Upper lobe of left lung (tissue), 6 donors: ENCODE results near the gene TOR1B. TPM values are rescaled to one million over a fixed set of nuclear protein-coding genes. Genes with fewer than 3 reads are reported as not detected.
"Not testable (repeated sequence)": the region's sequence is repeated elsewhere in the genome, so short reads cannot be mapped to it uniquely, and the experiment has no call there.

Source experiments
- ATAC-seq, 2 donors: fragments of 200-7000 bp; cut with Tn5 transposase; one replicate each; pipeline ENCODE4 v1.9.1; 2022; ENCODE audit warnings: mild to moderate bottlenecking in 2 of 2, moderate library complexity in 2 of 2; ENCODE audit not compliant: low FRiP score in 2 of 2
- DNase-seq, 2 donors: peaks; one replicate each; pipeline ENCODE4 v3.0.0-alpha.2; 2019 to 2020
- H3K27ac ChIP-seq, 4 donors: fragments of 200-600 bp; sonication (generic); one replicate each; pipeline ENCODE4 v1.5.1; 2016 to 2019
- H3K27me3 ChIP-seq, 4 donors: fragments of 200-600 bp; sonication (generic); one replicate each; pipeline ENCODE4 v1.5.1; 2017 to 2019
- H3K36me3 ChIP-seq, 4 donors: fragments of 200-600 bp; sonication (generic); one replicate each; pipeline ENCODE4 v1.5.1; 2016 to 2019
- H3K4me1 ChIP-seq, 4 donors: fragments of 200-600 bp; sonication (generic); one replicate each; pipeline ENCODE4 v1.5.1; 2018 to 2019
- H3K4me3 ChIP-seq, 4 donors: fragments of 200-600 bp; sonication (generic); one replicate each; pipeline ENCODE4 v1.5.1; 2017 to 2019; ENCODE audit warnings: mild to moderate bottlenecking in 2 of 4, moderate library complexity in 1 of 4
- H3K9me3 ChIP-seq, 4 donors: fragments of 200-600 bp; sonication (generic); one replicate each; pipeline ENCODE4 v1.5.1; 2018 to 2019
- EP300 ChIP-seq, 4 donors: sonication (generic); formaldehyde crosslinking; IDR thresholded peaks; one replicate each; pipeline ENCODE4 v1.5.1; 2017; ENCODE audit warnings: antibody characterized with exemption in 4 of 4, control low read depth in 2 of 4
- POLR2A ChIP-seq, 4 donors: fragments of 450-650 bp; IDR thresholded peaks; one replicate each; pipeline ENCODE4 v1.5.1; 2016 to 2017; ENCODE audit warnings: antibody characterized with exemption in 4 of 4, mild to moderate bottlenecking in 2 of 4
- POLR2AphosphoS5 ChIP-seq, 2 donors: sonication (generic); formaldehyde crosslinking; IDR thresholded peaks; one replicate each; pipeline ENCODE4 v1.5.1; 2017; ENCODE audit warnings: antibody characterized with exemption in 2 of 2
- WGBS, 2 donors: methylation state at CpG; one replicate each; pipeline ENCODE4 v1.1.5; 2017 to 2018; 5-methylcytosine and 5-hydroxymethylcytosine counted together
- total RNA-seq, 6 donors: library from RNA; depleted of rRNA in 4 of 6; stranded (reverse); fragments of >200 nt in 4 of 6; gene quantifications; one replicate each; pipeline versions ENCODE4 v1.1.0 to v1.2.1, GENCODE V29; 2016 to 2021
- TF ChIP-seq, protein P1 (sequence below), 6 experiments: fragments of 450-650 bp in 4 of 6; fragments of 200-600 bp in 2 of 6; sonication (generic) in 2 of 6; IDR thresholded peaks; one replicate each; pipeline ENCODE4 v1.5.1; 2016 to 2019; ENCODE audit warnings: antibody characterized with exemption in 6 of 6
- donor health status: DM: no; HTN: no; CAD: no; lungs with moderate emphysema.
- donor health status: DM: no; HTN: yes; CAD: no; lungs with severe emphysema.

TOR1B gene
- total RNA-seq, 6 donors from 2014 or later: 13.0 to 37.4 (median 25.0) TPM

DNA sequence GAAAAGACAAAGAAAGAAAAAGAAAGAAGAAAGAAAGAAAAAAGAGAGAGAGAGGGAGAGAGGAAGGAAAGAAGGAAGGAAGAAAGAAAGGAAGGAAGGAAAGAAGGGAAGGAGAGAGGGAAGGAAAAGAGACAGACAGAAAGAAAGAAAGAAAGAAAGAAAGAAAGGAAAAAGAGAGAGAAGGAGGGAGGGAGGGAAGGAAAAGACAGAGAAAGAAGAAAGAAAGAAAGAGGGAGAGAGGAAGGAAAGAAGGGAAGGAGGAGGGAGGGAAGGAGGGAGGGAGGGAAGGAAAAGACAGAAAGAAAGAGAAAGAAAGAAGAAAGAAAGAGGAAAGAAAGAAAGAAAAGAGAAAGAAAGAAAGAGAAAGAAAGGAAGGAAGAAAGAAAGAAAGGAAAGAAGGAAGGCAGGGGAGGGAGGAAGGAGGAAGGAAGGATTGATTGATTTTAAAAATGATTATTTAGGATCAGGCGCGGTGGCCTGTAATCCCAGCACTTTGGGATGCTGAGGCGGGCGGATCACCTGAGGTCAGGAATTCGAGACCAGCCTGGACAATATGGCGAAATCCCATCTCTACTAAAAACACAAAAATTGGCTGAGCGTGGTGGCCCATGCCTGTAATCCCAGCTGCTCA lies 23.3 kb upstream of the TOR1B start:
- H3K4me3 ChIP-seq: no peak overlapping the region
- H3K36me3 ChIP-seq: no peaks in the 10 kb centered on the region
- no peak for ATAC-seq
- TF ChIP-seq, protein P1, sequence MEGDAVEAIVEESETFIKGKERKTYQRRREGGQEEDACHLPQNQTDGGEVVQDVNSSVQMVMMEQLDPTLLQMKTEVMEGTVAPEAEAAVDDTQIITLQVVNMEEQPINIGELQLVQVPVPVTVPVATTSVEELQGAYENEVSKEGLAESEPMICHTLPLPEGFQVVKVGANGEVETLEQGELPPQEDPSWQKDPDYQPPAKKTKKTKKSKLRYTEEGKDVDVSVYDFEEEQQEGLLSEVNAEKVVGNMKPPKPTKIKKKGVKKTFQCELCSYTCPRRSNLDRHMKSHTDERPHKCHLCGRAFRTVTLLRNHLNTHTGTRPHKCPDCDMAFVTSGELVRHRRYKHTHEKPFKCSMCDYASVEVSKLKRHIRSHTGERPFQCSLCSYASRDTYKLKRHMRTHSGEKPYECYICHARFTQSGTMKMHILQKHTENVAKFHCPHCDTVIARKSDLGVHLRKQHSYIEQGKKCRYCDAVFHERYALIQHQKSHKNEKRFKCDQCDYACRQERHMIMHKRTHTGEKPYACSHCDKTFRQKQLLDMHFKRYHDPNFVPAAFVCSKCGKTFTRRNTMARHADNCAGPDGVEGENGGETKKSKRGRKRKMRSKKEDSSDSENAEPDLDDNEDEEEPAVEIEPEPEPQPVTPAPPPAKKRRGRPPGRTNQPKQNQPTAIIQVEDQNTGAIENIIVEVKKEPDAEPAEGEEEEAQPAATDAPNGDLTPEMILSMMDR (IDR thresholded peaks at IDR 0.05): no peak
- no peak for TF ChIP-seq POLR2AphosphoS5 (IDR thresholded peaks at IDR 0.05)
- TF ChIP-seq POLR2A (IDR thresholded peaks at IDR 0.05): no peak
- no peak for TF ChIP-seq EP300 (IDR thresholded peaks at IDR 0.05)
- no peaks in the 10 kb centered on the region for H3K9me3 ChIP-seq
- 88 to 90% methylated on average over 7 of the region's 7 CpGs for WGBS, 2 donors
- DNase-seq: no peak
- H3K4me1 ChIP-seq: peaks cover 12 to 17% (median 15%) of the 10 kb centered on the region in 4 donors
- H3K27ac ChIP-seq: no peak overlapping the region
- no peaks in the 10 kb centered on the region for H3K27me3 ChIP-seq

DNA sequence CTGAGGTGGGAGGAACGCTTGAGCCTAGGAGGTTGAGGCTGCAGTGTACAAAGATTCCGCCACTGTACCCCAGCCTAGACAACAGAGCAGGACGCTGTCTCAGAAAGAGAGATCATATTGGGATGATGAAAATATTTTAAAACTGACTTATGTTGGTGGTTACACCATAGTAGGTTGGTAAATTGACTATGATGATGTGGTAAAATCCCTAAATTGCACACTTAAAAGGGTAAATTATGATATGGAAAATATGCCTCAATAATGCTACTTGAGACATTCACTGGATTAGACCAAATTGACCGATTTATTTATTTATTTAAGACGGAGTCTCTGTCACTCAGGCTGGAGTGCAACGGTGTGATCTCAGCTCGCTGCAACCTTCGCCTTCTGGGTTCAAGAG lies 21.9 kb upstream of the TOR1B start:
- Histone ChIP-seq H3K4me3 (no peak overlapping the region), H3K9me3 (no peaks in the 10 kb centered on the region), H3K27ac (no peak overlapping the region), H3K4me1 (peaks cover 12 to 17% (median 15%) of the 10 kb centered on the region in 4 donors), H3K27me3 (no peaks in the 10 kb centered on the region), H3K36me3 (no peaks in the 10 kb centered on the region)
- no peak for TF ChIP-seq EP300 (IDR thresholded peaks at IDR 0.05)
- TF ChIP-seq, protein P1 (IDR thresholded peaks at IDR 0.05): no peak
- no peak for TF ChIP-seq POLR2AphosphoS5 (IDR thresholded peaks at IDR 0.05)
- TF ChIP-seq POLR2A (IDR thresholded peaks at IDR 0.05): no peak
- 74 to 75% methylated on average over 8 of the region's 8 CpGs for WGBS, 2 donors
- DNase-seq (no peak), ATAC-seq (no peak)

DNA sequence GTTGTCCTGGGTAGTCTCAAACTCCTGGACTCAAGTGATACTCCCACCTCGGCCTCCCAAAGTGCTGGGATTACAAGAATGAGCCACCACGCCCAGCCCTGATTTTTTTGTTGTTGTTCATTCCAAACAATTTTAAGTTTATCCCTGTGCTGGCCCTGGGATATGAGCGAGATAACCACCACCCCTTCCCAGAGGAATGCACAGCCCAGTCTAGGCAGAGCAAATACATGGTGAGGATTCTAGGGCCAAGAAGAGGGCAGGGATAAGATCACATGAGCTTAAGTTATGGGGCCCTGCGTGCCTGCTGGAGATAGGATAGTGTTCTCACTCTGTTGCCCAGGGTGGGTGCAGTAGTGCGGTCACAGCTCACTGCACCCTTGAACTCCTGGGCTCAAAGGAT lies 21.0 kb upstream of the TOR1B start:
- Histone ChIP-seq H3K9me3 (no peaks in the 10 kb centered on the region), H3K4me1 (peaks cover 7 to 10% (median 9%) of the 10 kb centered on the region in 4 donors), H3K27ac (no peak overlapping the region), H3K4me3 (no peak overlapping the region), H3K36me3 (no peaks in the 10 kb centered on the region), H3K27me3 (no peaks in the 10 kb centered on the region)
- DNase-seq (no peak), ATAC-seq (no peak)
- TF ChIP-seq POLR2AphosphoS5 (IDR thresholded peaks at IDR 0.05): no peak
- TF ChIP-seq POLR2A (IDR thresholded peaks at IDR 0.05): no peak
- TF ChIP-seq, protein P1 (IDR thresholded peaks at IDR 0.05): no peak
- TF ChIP-seq EP300 (IDR thresholded peaks at IDR 0.05): no peak
- 73 to 75% methylated on average over 5 of the region's 5 CpGs for WGBS, 2 donors

DNA sequence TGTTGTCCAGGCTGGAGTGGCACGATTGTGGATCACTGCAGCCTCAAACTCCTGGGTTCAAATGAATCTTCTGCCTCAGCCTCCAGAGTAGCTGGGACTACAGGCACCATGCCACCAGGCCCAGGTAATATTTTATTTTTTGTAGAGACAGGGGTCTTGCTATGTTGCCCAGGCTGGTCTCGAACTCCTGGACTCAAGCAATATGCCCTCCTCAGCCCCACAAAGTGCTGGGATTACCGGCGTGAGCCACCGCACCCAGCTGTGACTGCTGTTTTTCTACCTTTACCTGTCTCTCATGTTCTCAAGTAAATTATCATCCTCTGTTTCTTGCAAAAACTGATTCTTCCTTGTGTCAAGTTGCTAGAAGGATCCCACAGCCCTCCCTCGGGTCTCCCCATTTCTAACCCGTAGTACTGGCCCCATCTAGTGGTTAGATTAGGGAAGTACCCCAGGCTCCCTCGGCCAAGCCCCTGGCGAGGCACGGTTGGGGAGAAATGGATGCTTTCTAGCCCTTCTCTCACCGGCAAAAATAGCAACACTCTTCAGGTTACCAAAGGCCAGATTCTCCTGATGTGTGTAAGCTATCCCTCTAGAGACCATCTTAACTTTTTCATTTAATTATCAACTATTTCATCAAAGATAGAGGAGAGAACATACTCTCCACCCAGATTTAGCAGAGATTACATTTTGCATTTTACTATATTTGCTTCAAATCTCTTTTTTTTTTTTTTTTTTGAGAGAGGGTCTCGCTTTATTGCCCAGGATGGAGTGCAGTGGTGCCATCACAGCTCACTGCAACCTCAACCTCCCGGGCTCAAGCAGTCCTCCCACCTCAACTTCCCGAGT lies 19.2 kb upstream of the TOR1B start:
- 36 to 38% methylated on average over 14 of the region's 14 CpGs for WGBS, 2 donors
- peak; percentile 92 to 95 for ATAC-seq
- no peaks in the 10 kb centered on the region for H3K9me3 ChIP-seq
- H3K36me3 ChIP-seq: no peaks in the 10 kb centered on the region
- no peaks in the 10 kb centered on the region for H3K4me1 ChIP-seq
- H3K27ac ChIP-seq: no peak overlapping the region
- H3K4me3 ChIP-seq: no peak overlapping the region
- peak in 1 of 2 donors; percentile 71 for DNase-seq
- TF ChIP-seq, protein P1 (IDR thresholded peaks at IDR 0.05): peak; percentile 87 to 94 (median 90)
- TF ChIP-seq EP300 (IDR thresholded peaks at IDR 0.05): no peak
- H3K27me3 ChIP-seq: no peaks in the 10 kb centered on the region

DNA sequence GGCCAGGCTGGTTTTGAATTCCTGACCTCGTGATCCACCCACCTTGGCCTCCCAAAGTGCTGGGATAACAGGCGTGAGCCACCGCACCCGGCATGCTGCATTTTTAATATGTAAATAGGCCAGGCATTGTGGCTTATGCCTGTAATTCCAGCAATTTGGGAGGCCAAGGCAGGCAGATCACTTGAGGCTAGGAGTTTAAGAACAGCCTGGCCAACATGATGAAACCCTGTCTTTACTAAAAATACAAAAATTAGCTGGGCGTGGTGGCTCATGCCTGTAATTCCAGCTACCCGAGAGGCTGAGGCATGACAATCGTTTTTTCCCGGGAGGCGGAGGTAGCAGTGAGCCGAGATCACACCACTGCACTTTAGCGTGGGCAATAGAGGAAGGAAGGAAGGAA lies 18.0 kb upstream of the TOR1B start:
- H3K27ac ChIP-seq, H3K4me1 ChIP-seq, H3K9me3 ChIP-seq, H3K4me3 ChIP-seq, ATAC-seq, H3K36me3 ChIP-seq, DNase-seq, H3K27me3 ChIP-seq: not testable (repeated sequence)
- 62 to 70% methylated on average over 11 of the region's 11 CpGs for WGBS, 2 donors
